ENCODE data around the gene NUDT2. TPM values are rescaled to one million over a fixed set of nuclear protein-coding genes. Genes with fewer than 3 reads are reported as not detected.

Gene NUDT2
- total and polyA plus RNA-seq, 2 donors (not counting 1 experiment from before 2014, with no cell fraction given): 12.2 to 20.4 TPM

- DNase-seq (peak; percentile 53), ATAC-seq (ENCODE audit: low read depth) (no peak)
- H3K4me3 ChIP-seq (ENCODE audit: control extremely low read depth in 1 of 5, extremely low read depth in 1 of 5, insufficient read depth in 1 of 5, low read depth in 2 of 5, low read length in 4 of 5): no peak overlapping the region
- peaks cover 38% of the 10 kb centered on the region for H3K79me2 ChIP-seq (ENCODE audit: control insufficient read depth, insufficient read depth, low read length)
- intact Hi-C loops (cut with micrococcal nuclease): loop anchor here (5.0 kb wide), 1 partner anchor 260 kb away; no protein-coding TSS in a partner anchor
- H3K27ac ChIP-seq (ENCODE audit: low read length in 2 of 2): peak overlapping the region in 1 of 2 donors; percentile 23
- peaks cover 0 to 2% of the 10 kb centered on the region in 2 experiments for H3K36me3 ChIP-seq (replicated peaks in 1 of 2; ENCODE audit: control extremely low read depth in 1 of 2, control insufficient read depth in 1 of 2, extremely low read depth in 1 of 2, insufficient read depth in 2 of 2, low read length in 1 of 2)
- no peaks in the 10 kb centered on the region for H3K9me3 ChIP-seq (ENCODE audit: control extremely low read depth in 1 of 3, control insufficient read depth in 2 of 3, insufficient read depth in 1 of 3, low read length in 2 of 3)
- Mint-ChIP-seq H3K4me1 (peaks cover 29% of the 10 kb centered on the region), H3K27ac (peak overlapping the region; percentile 69), H3K9me3 (ENCODE audit: insufficient read depth) (no peaks in the 10 kb centered on the region), H3K4me3 (peak overlapping the region; percentile 30), H3K27me3 (no peaks in the 10 kb centered on the region)
- peaks cover 14 to 25% of the 10 kb centered on the region in 2 donors for H3K4me1 ChIP-seq (ENCODE audit: control insufficient read depth in 2 of 2, insufficient read depth in 2 of 2, low read length in 2 of 2)
- H2AFZ ChIP-seq (ENCODE audit: insufficient read depth, low read depth, low read length, poor library complexity, severe bottlenecking): no peak overlapping the region
- WGBS (ENCODE audit: insufficient coverage): no CpG with 5 or more reads among the region's 7 CpGs
- no peak overlapping the region for H3K4me2 ChIP-seq (replicated peaks; ENCODE audit: low read depth, low read length, poor library complexity, severe bottlenecking)
- H3K9ac ChIP-seq (ENCODE audit: low read length): no peak overlapping the region
- POLR2A ChIA-PET: interaction anchor here (0.7 to 2.6 kb wide), 2 partner anchors 44 to 47 kb away, joined by 4 to 5 read pairs; partner anchors contain the start of gene MYORG
- H3K27me3 ChIP-seq (replicated peaks in 1 of 4; ENCODE audit: control extremely low read depth in 1 of 4, control insufficient read depth in 3 of 4, insufficient read depth in 4 of 4, low read length in 3 of 4): no peaks in the 10 kb centered on the region
- no peak for TF ChIP-seq EZH2 (IDR thresholded peaks at IDR 0.05; ENCODE audit: borderline replicate concordance, insufficient read depth, low read depth, low read length, poor library complexity, severe bottlenecking)
- TF ChIP-seq, protein P1, sequence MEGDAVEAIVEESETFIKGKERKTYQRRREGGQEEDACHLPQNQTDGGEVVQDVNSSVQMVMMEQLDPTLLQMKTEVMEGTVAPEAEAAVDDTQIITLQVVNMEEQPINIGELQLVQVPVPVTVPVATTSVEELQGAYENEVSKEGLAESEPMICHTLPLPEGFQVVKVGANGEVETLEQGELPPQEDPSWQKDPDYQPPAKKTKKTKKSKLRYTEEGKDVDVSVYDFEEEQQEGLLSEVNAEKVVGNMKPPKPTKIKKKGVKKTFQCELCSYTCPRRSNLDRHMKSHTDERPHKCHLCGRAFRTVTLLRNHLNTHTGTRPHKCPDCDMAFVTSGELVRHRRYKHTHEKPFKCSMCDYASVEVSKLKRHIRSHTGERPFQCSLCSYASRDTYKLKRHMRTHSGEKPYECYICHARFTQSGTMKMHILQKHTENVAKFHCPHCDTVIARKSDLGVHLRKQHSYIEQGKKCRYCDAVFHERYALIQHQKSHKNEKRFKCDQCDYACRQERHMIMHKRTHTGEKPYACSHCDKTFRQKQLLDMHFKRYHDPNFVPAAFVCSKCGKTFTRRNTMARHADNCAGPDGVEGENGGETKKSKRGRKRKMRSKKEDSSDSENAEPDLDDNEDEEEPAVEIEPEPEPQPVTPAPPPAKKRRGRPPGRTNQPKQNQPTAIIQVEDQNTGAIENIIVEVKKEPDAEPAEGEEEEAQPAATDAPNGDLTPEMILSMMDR (IDR thresholded peaks at IDR 0.05): peak; percentile 57
- CTCF ChIA-PET: interaction anchor here (0.7 to 6.2 kb wide), 16 partner anchors 11 to 279 kb away, joined by 3 to 72 read pairs (median 4); partner anchors contain the start of gene MYORG
- H4K20me1 ChIP-seq (ENCODE audit: control insufficient read depth, insufficient read depth, low read length, poor library complexity, severe bottlenecking): peaks cover 8% of the 10 kb centered on the region
Observed at GRCh38 chr9:34332076-34332964, 3.0 kb downstream of the NUDT2 start.

DNA sequence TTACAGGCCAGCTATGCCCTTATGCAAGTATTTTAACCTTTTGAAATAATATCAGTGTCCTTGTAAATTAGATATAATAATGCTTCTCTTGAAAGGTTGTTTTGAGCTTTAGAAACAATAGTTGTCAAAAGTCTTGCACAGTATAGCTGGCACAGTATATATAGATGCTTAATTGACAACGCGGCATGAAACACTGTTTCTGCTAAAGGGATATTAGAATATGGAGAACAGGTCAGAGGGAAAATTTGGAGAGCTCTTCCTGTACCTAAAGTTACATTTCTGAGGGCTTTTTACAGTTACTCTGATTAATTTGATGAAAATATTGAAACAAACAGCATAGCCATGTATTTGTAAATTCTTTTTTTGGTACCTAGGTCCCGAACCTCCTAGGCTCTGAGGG is 4.5 kb downstream of the NUDT2 start:
- no peak overlapping the region for H3K4me3 ChIP-seq (ENCODE audit: control extremely low read depth in 1 of 5, extremely low read depth in 1 of 5, insufficient read depth in 1 of 5, low read depth in 2 of 5, low read length in 4 of 5)
- peaks cover 8% of the 10 kb centered on the region for H4K20me1 ChIP-seq (ENCODE audit: control insufficient read depth, insufficient read depth, low read length, poor library complexity, severe bottlenecking)
- ATAC-seq (ENCODE audit: low read depth) (no peak), DNase-seq (no peak)
- H3K79me2 ChIP-seq (ENCODE audit: control insufficient read depth, insufficient read depth, low read length): peaks cover 42% of the 10 kb centered on the region
- H3K9ac ChIP-seq (ENCODE audit: low read length): no peak overlapping the region
- WGBS (ENCODE audit: insufficient coverage): 70% methylated on average over 2 of the region's 3 CpGs
- TF ChIP-seq, protein P1 (IDR thresholded peaks at IDR 0.05): no peak
- no peak for TF ChIP-seq EZH2 (IDR thresholded peaks at IDR 0.05; ENCODE audit: borderline replicate concordance, insufficient read depth, low read depth, low read length, poor library complexity, severe bottlenecking)
- intact Hi-C loops (cut with micrococcal nuclease): loop anchor here (5.0 kb wide), 1 partner anchor 258 kb away; no protein-coding TSS in a partner anchor
- no peak overlapping the region for H2AFZ ChIP-seq (ENCODE audit: insufficient read depth, low read depth, low read length, poor library complexity, severe bottlenecking)
- ChIA-PET CTCF (interaction anchor here (0.6 to 6.2 kb wide), 6 partner anchors 44 to 514 kb away, joined by 3 to 72 read pairs (median 6); partner anchors contain the start of gene MYORG), POLR2A (no interaction called here)
- no peaks in the 10 kb centered on the region for H3K27me3 ChIP-seq (replicated peaks in 1 of 4; ENCODE audit: control extremely low read depth in 1 of 4, control insufficient read depth in 3 of 4, insufficient read depth in 4 of 4, low read length in 3 of 4)
- H3K27ac ChIP-seq (ENCODE audit: low read length in 2 of 2): no peak overlapping the region
- H3K9me3 ChIP-seq (ENCODE audit: control extremely low read depth in 1 of 3, control insufficient read depth in 2 of 3, insufficient read depth in 1 of 3, low read length in 2 of 3): no peaks in the 10 kb centered on the region
- no peaks in the 10 kb centered on the region for H3K27me3 Mint-ChIP-seq
- no peaks in the 10 kb centered on the region for H3K9me3 Mint-ChIP-seq (ENCODE audit: insufficient read depth)
- no peak overlapping the region for H3K4me2 ChIP-seq (replicated peaks; ENCODE audit: low read depth, low read length, poor library complexity, severe bottlenecking)
- no peak overlapping the region for H3K4me3 Mint-ChIP-seq
- H3K4me1 ChIP-seq (ENCODE audit: control insufficient read depth in 2 of 2, insufficient read depth in 2 of 2, low read length in 2 of 2): peaks cover 6 to 18% of the 10 kb centered on the region in 2 donors
- peaks cover 22% of the 10 kb centered on the region for H3K4me1 Mint-ChIP-seq
- H3K36me3 ChIP-seq (replicated peaks in 1 of 2; ENCODE audit: control extremely low read depth in 1 of 2, control insufficient read depth in 1 of 2, extremely low read depth in 1 of 2, insufficient read depth in 2 of 2, low read length in 1 of 2): peaks cover 0 to 6% of the 10 kb centered on the region in 2 experiments
- H3K27ac Mint-ChIP-seq: no peak overlapping the region

Data from B cell (primary cell).